Measurements from ENCODE around the gene SLC10A4.
A peak's percentile ranks its signal among the peaks of the same experiment; 100 is the strongest.
"Not testable (repeated sequence)": the region's sequence is repeated elsewhere in the genome, so short reads cannot be mapped to it uniquely, and the experiment has no call there.

SLC10A4 gene, protein sequence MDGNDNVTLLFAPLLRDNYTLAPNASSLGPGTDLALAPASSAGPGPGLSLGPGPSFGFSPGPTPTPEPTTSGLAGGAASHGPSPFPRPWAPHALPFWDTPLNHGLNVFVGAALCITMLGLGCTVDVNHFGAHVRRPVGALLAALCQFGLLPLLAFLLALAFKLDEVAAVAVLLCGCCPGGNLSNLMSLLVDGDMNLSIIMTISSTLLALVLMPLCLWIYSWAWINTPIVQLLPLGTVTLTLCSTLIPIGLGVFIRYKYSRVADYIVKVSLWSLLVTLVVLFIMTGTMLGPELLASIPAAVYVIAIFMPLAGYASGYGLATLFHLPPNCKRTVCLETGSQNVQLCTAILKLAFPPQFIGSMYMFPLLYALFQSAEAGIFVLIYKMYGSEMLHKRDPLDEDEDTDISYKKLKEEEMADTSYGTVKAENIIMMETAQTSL

DNA sequence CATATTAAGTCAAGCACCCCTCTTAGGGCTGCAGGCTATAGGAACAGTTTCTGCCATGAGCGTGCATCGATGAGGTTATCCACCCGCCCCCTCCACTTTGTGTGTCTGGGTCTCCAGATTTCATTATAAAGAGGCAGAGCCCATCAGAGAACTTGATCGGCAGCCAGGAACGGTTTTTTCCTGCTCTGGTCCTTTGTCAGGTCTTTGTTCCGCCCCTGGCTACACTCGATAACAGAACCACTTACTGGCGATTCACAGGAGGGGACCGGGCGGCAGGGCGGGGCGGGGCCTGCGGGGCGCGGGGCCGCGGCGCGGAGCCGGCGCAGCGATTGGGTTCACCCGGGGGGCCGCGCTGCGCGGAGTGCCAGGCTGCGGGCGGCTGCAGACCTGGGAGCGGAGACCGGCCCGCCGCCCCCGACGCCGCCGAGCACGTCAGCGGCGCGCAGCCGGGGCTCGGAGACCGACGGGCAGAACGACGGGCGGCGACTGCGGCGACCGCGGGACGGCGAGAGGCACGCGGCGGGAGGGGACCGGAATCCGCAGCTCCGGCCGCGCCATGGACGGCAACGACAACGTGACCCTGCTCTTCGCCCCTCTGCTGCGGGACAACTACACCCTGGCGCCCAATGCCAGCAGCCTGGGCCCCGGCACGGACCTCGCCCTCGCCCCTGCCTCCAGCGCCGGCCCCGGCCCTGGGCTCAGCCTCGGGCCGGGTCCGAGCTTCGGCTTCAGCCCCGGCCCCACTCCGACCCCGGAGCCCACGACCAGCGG, at the start of gene SLC10A4:
Gene SLC10A4 (plus strand): TSS at position 338 of the 771 bp plus-strand sequence. CDS start 219 bp downstream, at position 557.
- peak; percentile 64 for DNase-seq (ENCODE audit: low spot score)

DNA sequence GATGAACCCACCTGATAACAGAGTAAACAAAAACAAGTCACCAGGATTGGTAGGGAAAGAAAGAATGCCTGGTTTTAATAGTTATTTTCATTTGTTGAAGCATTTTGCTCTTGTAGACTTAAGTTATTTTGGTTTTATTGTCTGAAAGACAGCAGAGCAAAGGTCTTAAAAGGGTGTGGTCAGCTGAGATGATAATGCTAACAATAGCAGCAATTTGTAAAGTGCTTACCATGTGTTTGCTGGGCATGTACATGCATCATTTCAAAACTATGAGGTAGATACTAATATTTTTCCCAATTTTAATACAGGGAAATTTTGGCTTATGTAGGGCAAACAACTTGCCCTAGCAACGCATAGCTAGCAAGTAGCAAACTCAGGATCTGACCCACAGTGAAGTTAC, 46.8 kb upstream of the SLC10A4 start:
- no peak for DNase-seq (ENCODE audit: low spot score)

- DNase-seq (ENCODE audit: low spot score) = no peak
These were observed 43.2 kb upstream of the SLC10A4 start for GRCh38 chr4:48439988-48440387.

DNA sequence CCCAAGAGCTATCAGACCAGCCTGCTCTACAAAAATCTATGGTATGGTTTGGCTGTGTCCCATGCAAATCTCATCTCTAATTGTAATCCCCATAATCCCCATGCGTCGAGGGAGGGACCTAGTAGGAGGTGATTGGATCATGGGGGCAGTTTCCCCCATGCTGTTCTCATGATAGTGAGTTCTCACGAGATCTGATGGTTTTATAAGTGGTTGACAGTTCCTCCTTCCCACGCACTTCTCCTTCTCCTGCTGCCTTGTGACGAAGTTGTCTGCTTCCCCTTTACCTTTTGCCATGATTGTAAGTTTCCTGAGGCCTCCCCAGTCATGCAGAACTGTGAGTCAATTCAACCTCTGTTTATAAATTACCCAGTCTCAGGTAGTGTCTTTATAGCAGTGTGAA, 42.2 kb upstream of the SLC10A4 start:
- not testable (repeated sequence) for DNase-seq (ENCODE audit: low spot score)

GRCh38 chr4:48445704-48446103, 37.4 kb upstream of the SLC10A4 start:
- DNase-seq (ENCODE audit: low spot score) = no peak

- DNase-seq (ENCODE audit: low spot score) = no peak
These were observed 36.5 kb upstream of the SLC10A4 start for GRCh38 chr4:48446642-48447041.

DNA sequence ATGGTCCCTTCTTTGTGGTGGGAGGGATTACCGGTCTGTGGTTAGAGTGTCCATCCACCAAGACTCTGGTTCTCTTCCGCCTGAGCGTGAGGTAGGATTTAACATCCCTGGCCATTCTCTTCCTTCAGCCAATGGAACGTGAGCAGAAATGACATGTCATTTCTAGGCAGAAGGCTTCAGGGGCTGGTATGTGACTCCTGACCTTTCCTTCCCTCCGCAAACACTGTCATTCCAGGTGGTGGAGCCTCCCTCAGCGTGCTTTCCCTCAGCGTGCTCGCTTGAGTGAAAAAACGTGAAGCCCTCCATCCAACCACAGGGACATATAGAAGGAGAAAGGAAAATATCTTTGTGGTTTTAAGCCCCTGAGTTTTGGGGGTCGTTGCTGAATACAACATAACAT, 34.0 kb upstream of the SLC10A4 start:
- DNase-seq (ENCODE audit: low spot score) = no peak

DNA sequence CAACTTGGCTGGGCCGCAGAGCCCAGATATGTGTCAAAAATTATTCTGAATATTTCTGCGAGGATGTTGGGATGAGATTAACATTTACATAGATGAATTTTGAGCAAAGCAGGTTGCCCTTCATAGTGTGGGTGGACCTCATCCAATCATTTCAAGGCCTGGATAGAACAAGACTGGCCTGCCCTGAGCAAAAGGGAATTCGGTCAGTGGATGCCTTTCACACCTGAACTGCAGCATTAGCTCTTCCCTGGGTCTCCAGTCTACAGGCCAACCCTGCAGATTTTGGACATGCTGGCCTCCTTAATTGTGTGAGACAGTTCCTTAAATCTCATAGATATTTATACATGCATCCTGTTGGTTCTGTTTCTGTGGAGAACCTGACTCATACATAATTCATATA, 32.4 kb upstream of the SLC10A4 start:
- no peak for DNase-seq (ENCODE audit: low spot score)

DNA sequence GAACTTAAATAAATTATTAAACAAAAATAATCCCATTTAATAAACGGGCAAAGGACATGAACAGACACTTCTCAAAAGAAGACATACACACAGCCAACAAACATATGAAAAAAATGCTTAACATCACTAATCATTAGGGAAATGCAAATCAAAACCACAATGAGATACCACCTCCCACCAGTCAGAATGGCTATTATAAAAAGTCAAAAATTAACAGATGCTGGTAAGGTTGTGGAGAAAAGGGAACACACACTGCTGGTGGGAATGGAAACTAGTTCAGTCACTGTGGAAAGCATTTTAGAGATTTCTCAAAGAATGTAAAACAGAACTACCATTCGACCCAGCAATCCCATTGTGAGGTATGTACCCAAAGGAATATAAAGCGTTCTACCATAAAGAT, 31.5 kb upstream of the SLC10A4 start:
- DNase-seq (ENCODE audit: low spot score) = not testable (repeated sequence)

DNA sequence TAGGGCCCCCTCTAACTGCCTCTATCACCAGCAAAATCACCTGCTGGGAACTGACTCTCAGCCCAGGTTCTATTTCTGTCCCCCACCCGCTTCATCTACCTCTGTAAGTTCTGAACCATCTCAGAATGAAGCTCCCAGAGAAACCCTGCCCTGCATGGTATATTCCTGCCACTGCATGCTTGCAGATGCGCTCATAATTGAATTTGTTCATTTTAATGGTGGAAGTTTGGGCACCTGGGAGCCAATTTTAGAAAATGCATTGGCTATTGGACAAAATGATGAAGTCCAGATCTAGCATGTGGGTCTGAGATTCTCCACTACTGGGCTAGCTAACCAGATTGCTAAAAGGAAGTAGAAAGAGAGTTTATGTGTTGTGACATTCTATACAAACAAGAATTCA, 28.6 kb upstream of the SLC10A4 start:
- DNase-seq (ENCODE audit: low spot score) = no peak

DNA sequence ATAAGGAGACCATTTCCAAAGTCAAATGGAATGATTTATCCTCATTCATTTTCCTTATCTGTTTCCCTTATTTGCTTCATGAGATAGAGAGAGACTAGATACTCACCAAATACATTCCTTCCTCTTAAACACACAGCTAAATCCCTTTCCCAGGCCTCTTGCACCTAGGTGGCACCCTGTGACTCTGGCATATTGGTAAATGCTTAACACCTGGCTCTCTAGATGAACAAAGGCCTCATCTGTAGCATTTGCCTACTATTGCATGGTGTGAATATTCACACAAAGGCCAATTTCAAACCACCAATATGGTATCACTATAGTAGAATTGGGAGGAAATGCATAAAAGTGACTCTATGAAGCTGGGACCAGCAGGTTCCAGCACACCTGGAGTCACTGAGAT, 22.1 kb upstream of the SLC10A4 start:
- no peak for DNase-seq (ENCODE audit: low spot score)

DNA sequence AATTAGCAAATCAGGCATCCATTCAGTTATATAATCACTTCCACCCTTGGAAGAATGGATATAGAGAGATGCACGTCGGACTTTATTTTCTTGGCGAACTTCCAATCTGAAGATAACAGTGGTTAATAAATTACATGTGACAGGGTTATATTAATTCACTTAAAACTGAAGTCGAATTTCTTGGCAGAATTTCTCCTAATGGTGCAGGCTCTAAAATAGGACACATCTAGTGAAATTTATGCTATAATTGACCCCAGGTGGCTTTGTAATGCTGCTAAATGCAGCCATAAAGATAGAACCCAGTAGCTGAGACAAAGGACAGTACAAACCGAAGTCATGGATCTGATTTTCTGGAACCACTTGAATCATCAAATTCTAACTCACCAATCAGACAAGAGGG, 20.8 kb upstream of the SLC10A4 start:
- DNase-seq (ENCODE audit: low spot score) = no peak

DNA sequence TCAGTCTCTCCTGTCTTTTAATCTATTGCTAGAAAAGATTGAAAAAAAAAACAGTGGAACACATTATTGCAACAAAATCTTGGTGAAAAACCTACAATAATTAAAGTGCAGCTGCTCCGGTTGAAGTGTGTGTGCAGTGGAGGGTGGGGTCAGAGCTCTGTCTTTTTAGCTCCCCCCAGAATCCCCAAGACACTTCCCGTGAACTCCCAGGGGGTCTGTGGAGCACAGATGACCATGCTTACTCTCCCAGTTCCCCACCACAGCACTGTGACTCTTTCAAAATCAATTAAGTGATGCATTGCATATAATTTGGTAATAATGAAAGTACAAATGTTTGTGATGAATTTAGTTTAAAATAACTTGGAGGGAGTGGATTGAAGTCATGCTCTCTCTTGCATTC, 15.7 kb upstream of the SLC10A4 start:
- no peak for DNase-seq (ENCODE audit: low spot score)

DNA sequence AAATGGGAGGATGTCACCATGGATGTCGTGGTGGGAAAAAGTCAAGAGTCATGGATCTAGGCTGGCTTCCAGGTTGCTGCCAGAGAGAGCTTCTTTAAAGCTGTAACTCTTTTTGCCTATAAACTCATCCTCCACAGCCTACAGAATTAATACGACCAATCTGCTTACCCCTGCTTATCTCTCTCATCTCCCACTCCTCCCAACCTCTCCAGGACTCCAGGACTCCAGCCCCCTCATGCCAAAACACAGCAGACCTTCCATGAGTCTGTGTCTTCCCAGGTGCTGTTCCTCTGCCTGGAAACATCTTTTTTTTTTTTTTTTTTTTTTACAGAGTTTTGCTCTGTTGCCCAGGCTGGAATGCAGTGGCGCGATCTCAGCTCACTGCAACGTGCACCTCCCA, 15.3 kb upstream of the SLC10A4 start:
- no peak for DNase-seq (ENCODE audit: low spot score)

- no peak for DNase-seq (ENCODE audit: low spot score)
These were observed 13.0 kb upstream of the SLC10A4 start for GRCh38 chr4:48470137-48470536.

DNA sequence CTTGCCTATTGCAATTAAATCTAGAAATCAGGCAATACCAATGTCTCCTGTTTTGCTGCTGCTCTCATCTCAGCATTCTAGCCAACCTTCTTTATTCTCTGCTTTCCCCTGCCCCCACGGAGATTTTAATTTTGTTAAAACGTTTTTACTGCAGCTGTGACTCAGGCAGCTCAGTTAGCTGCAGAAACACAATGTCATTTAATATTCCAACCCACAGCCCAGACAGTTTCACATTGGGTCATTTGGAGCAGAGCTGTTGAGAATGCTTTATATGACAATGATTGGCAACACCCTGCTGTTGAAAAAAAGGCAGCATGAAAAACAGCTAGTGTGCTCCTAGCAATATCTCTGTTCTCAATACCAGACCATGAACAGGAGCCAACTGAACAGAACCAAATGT, 12.6 kb upstream of the SLC10A4 start:
- DNase-seq (ENCODE audit: low spot score) = no peak

DNA sequence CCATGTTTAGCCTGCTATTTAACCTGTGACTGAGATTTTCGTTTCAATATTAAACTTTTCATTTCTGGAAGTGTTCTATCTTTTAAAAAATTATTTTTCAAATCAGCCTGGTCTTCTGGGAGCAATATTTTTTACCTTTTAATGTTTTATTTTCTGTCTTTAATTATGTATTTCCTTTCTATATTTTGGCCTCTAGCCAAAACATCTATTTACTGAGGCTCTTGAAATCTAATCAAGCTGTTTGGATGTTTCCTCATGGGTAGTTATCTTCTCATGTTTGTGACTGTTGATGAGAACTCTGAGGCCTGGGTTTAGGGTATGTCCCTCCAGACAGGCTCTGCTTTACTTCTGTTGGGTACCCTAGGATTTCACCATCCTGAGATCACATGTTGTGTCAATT, 10.3 kb upstream of the SLC10A4 start:
- DNase-seq (ENCODE audit: low spot score) = no peak

GRCh38 chr4:48475770-48476169, 7.4 kb upstream of the SLC10A4 start:
- DNase-seq (ENCODE audit: low spot score) = no peak

DNA sequence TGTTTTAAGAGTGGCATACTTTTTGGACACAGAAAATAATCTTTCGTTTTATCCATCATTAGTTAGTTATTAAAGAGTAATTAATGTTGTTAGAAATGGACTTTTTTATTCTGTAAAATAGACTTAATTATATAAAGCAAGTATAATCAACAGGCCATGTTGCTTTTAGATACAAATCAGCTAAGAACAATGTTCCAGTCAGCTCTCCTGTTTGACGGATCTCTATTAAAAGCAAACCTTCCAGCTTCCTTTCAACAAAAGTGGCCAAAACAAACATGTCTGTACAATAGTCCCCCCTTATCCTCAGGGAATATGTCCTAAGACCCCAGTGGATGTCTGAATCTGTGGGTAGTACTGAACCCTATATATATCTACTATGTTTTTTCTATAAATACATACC, 4.9 kb upstream of the SLC10A4 start:
- no peak for DNase-seq (ENCODE audit: low spot score)

- no peak for DNase-seq (ENCODE audit: low spot score)
These were observed 1.6 kb upstream of the SLC10A4 start for GRCh38 chr4:48481581-48481980.

GRCh38 chr4:48483777-48484493, 792 bp downstream of the SLC10A4 start:
- no peak for DNase-seq (ENCODE audit: low spot score)

DNA sequence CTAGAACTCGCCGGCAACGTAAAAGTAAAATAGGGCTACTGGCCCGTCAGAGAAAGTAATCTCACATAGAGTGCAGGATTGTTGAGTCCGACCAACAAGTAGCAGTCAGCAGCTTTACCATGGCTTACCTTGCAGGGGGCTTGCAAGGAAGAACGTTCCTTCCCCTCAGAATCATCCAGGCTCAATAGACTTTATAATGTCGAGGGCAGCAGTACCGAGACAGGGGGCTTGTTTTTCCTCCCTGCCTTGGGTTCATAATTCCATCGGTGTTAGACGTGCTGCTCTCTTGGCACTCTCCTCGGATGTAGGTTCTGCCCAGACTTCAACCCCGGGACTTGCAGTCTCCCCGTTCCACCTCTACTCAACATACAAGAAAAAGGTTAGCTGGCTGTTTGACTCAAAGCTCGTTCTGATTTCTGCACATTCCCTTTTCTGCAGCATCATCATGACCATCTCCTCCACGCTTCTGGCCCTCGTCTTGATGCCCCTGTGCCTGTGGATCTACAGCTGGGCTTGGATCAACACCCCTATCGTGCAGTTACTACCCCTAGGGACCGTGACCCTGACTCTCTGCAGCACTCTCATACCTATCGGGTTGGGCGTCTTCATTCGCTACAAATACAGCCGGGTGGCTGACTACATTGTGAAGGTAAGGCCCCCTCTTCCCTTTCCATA, 1.5 kb downstream of the SLC10A4 start:
- no peak for DNase-seq (ENCODE audit: low spot score)

All from HuH-7 (cell line).